ENCODE measurements around the gene MAPK12. TPM values are rescaled to one million over a fixed set of nuclear protein-coding genes. Genes with fewer than 3 reads are reported as not detected.

Gene MAPK12
- total RNA-seq, 1 donor from 2014 or later = 17.2 TPM

DNA sequence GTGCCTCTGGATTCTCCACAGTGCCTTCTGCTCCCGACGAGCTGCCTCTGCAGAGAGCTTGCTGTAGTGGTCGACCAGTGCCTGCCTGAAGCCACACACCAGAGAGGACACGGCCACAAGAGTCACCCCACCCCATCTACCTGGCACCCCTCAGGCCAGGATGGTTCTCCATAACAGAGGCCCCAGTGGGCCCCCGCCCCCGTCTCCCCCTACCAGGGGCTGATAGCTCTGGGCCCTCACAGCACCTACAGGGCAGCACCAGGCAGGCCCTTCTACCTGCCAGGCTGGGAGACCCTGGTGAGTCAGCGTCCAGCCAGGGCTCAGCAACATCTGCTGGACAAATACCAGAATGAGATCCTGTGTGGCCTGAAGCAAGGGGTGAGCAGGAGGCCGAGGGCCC lies 39.0 kb downstream of the MAPK12 start:
- TF ChIP-seq, protein P1, sequence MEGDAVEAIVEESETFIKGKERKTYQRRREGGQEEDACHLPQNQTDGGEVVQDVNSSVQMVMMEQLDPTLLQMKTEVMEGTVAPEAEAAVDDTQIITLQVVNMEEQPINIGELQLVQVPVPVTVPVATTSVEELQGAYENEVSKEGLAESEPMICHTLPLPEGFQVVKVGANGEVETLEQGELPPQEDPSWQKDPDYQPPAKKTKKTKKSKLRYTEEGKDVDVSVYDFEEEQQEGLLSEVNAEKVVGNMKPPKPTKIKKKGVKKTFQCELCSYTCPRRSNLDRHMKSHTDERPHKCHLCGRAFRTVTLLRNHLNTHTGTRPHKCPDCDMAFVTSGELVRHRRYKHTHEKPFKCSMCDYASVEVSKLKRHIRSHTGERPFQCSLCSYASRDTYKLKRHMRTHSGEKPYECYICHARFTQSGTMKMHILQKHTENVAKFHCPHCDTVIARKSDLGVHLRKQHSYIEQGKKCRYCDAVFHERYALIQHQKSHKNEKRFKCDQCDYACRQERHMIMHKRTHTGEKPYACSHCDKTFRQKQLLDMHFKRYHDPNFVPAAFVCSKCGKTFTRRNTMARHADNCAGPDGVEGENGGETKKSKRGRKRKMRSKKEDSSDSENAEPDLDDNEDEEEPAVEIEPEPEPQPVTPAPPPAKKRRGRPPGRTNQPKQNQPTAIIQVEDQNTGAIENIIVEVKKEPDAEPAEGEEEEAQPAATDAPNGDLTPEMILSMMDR (IDR thresholded peaks at IDR 0.05; ENCODE audit: borderline replicate concordance) = no peak
- Histone ChIP-seq H3K27me3 (ENCODE audit: low read depth) (no peaks in the 10 kb centered on the region), H3K4me1 (peaks cover 22% of the 10 kb centered on the region), H3K36me3 (peaks cover 88% of the 10 kb centered on the region), H3K9me3 (replicated peaks) (no peaks in the 10 kb centered on the region), H3K27ac (replicated peaks) (no peak overlapping the region), H3K4me3 (no peak overlapping the region)
- no peak for DNase-seq
- intact Hi-C loops (cut with micrococcal nuclease) = no loop called here

DNA sequence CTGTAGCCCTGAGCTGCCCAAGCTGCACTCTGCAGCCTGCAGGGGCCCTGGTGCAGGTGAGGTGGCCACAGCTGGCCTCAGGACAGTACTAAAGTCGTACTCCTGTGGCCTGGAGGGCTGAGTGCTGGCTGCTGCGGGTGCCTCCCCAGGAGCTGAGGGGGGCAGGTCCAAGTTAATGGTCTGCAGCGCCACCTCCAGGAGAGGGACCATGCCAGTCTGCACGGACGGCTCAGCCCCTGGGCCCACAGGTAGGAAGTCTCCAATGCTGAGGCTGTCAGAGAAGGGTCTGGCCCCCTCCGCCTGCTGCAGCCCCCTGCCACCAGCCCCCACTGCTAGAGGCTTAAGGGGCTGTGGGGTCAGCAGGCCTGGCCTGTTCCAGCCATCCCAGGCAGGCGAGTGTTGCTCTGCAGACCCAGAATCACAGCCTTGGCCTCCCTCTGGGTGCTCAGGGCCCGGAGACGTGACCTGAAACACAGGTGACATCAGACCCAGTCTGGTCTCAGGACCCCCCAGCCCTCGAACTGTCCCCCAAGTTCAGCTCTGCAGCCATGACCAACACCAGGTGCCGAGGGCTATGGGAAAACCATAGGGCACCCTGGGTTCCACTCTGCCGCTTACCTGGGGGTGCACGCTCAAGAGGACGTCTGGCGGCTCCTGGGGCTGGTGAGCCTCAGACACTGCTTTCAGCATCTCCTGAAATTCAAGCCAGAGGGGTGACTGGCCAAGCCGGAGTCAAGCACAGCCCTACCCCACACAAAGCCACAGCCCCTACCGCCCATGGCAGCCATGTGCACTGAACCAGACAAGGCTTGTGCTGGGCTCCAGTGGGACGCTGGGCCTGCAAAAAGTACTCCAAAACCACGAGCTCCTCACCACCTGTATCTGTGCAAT lies 39.8 kb downstream of the MAPK12 start:
- Histone ChIP-seq H3K36me3 (peaks cover 88% of the 10 kb centered on the region), H3K4me3 (no peak overlapping the region), H3K4me1 (peaks cover 22% of the 10 kb centered on the region), H3K9me3 (replicated peaks) (no peaks in the 10 kb centered on the region), H3K27ac (replicated peaks) (no peak overlapping the region), H3K27me3 (ENCODE audit: low read depth) (no peaks in the 10 kb centered on the region)
- intact Hi-C loops (cut with micrococcal nuclease) = no loop called here
- DNase-seq = no peak
- TF ChIP-seq, protein P1 (IDR thresholded peaks at IDR 0.05; ENCODE audit: borderline replicate concordance) = no peak

DNA sequence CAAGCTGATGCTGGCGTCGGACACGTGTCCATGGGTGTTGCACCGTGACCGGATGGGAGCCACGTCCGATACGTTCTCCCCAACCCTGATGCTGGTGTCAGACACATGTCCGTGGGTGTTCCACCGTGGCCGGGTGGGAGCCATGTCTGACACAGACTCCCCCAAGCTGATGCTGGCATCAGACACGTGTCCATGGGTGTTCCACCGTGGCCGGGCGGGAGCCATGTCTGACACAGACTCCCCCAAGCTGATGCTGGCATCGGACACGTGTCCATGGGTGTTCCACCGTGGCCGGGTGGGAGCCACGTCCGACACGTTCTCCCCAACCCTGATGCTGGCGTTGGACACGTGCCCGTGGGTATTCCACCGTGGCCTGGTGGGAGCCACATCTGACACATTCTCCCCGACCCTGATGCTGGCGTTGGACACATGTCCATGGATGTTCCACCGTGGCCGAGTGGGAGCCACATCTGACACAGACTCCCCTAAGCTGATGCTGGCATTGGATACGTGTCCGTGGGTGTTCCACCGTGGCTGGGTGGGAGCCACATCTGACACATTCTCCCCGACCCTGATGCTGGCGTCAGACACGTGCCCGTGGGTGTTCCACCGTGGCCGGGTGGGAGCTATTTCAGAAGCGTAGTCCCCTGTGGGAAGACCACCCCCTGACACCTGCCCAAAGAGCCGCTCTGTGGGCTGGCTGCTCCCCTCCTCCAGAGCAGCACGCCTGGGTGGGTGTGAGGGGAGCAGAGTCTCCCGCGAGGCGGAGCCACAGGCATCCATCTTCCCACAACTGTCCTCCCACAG lies 40.7 kb downstream of the MAPK12 start:
- DNase-seq = no peak
- Histone ChIP-seq H3K4me3 (no peak overlapping the region), H3K27me3 (ENCODE audit: low read depth) (no peaks in the 10 kb centered on the region), H3K36me3 (peaks cover 89% of the 10 kb centered on the region), H3K4me1 (peaks cover 22% of the 10 kb centered on the region), H3K9me3 (replicated peaks) (no peaks in the 10 kb centered on the region), H3K27ac (replicated peaks) (no peak overlapping the region)
- TF ChIP-seq, protein P1 (IDR thresholded peaks at IDR 0.05; ENCODE audit: borderline replicate concordance) = no peak
- intact Hi-C loops (cut with micrococcal nuclease) = no loop called here

DNA sequence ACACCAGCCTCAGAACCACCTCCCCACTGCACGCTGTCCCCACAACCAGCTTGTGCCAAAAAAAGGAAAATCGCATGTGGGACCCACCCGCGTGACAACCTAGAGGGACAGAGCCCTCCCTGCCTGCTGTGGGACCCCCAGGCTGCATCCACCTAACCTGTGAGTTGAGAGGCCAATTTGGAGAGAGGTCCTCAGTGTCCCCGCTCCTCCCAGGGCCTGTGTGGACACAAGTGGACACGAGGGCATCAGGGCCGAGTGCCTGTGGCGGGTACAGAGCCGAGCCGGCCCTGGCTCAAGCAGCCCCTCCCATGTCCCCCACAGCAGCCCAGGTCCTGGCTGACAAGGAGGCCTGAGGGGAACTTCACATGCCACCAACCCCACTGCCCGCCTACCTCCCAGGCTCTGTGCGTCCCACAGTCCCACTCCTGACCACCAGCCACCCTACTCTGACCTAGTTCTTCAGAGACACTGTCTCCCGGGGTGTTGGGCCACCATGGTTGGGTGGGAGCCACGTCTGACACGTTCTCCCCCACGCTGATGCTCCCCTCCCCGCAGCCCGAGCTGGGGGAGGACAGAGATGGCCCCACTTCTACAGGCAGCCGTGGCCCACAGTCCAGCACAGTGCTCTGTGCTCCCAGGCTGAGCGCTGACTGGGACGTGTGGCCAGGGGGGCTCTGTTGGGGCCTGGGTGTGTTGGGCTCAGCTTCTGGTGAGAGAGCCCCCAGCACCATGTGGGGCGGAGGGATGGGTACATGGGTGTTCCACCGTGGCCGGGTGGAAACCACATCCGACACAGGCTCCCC lies 41.5 kb downstream of the MAPK12 start:
- intact Hi-C loops (cut with micrococcal nuclease) = no loop called here
- no peak overlapping the region for H3K4me3 ChIP-seq
- peaks cover 84% of the 10 kb centered on the region for H3K36me3 ChIP-seq
- peak overlapping the region; percentile 12 for H3K27ac ChIP-seq (replicated peaks)
- H3K4me1 ChIP-seq = peaks cover 25% of the 10 kb centered on the region
- DNase-seq = no peak
- no peaks in the 10 kb centered on the region for H3K9me3 ChIP-seq (replicated peaks)
- TF ChIP-seq, protein P1 (IDR thresholded peaks at IDR 0.05; ENCODE audit: borderline replicate concordance) = no peak
- no peaks in the 10 kb centered on the region for H3K27me3 ChIP-seq (ENCODE audit: low read depth)

Data from left ventricle myocardium inferior (tissue), 1 donor.